Body of pancreas (tissue), 4 donors: Measurements from ENCODE around the gene BPTF. TPM values are rescaled to one million over a fixed set of nuclear protein-coding genes. Genes with fewer than 3 reads are reported as not detected.
"Not testable (repeated sequence)": the region's sequence is repeated elsewhere in the genome, so short reads cannot be mapped to it uniquely, and the experiment has no call there.

Source experiments
- ATAC-seq: fragments of 150-250 bp; one replicate; pipeline ENCODE4 v1.9.1; 2016
- DNase-seq, 4 donors: peaks; one replicate each; pipeline ENCODE4 v3.0.0-alpha.2; 2019
- H3K27ac ChIP-seq, 4 donors: fragments of 200-600 bp; sonication (generic); 1 replicate in 3 of 4; 2 replicates in 1 of 4; pipeline versions ENCODE4 v1.5.1 to v1.6.1; 2016 to 2019; ENCODE audit warnings: mild to moderate bottlenecking in 1 of 4, mixed read lengths in 1 of 4, moderate library complexity in 1 of 4
- H3K27me3 ChIP-seq, 2 donors: fragments of 200-600 bp; sonication (generic); one replicate each; pipeline ENCODE4 v1.6.0; 2016; ENCODE audit warnings: mild to moderate bottlenecking in 1 of 2
- H3K36me3 ChIP-seq, 2 donors: fragments of 200-600 bp; sonication (generic); replicated peaks in 1 of 2; 2 replicates each; pipeline ENCODE4 v1.5.1; 2016; ENCODE audit warnings: low read depth in 2 of 2; ENCODE audit not compliant: insufficient read depth in 1 of 2
- H3K4me1 ChIP-seq: fragments of 200-600 bp; sonication (generic); one replicate; pipeline ENCODE4 v1.6.0; 2016
- H3K4me3 ChIP-seq, 2 donors: fragments of 200-600 bp; sonication (generic); 1 replicate in 1 of 2; 2 replicates in 1 of 2; pipeline ENCODE4 v1.5.1; 2016 to 2019
- H3K9me3 ChIP-seq, 3 donors: fragments of 200-600 bp; sonication (generic); 1 replicate in 2 of 3; 2 replicates in 1 of 3; pipeline ENCODE4 v1.5.1; 2016
- POLR2A ChIP-seq, 3 donors: fragments of 450-650 bp; IDR thresholded peaks; one replicate each; pipeline ENCODE4 v1.6.1; 2016; ENCODE audit warnings: antibody characterized with exemption in 3 of 3, mild to moderate bottlenecking in 2 of 3
- WGBS, 2 donors: methylation state at CpG; one replicate each; pipeline ENCODE4 v1.1.5; 2017; 5-methylcytosine and 5-hydroxymethylcytosine counted together
- intact Hi-C: fragments of 100-400 bp; cut with DNase I; formaldehyde crosslinking; loops from one replicate; pipeline ENCODE4 v1.15.1; 2023
- total RNA-seq, 2 donors: library from RNA; depleted of rRNA; stranded (reverse); fragments of >200 nt; gene quantifications; one replicate each; pipeline ENCODE4 v1.1.0, GENCODE V29; 2016
- TF ChIP-seq, protein P1 (sequence below), 7 experiments: fragments of 450-650 bp in 4 of 7; fragments of 200-600 bp in 3 of 7; sonication (generic) in 3 of 7; IDR thresholded peaks; one replicate each; pipeline ENCODE4 v1.5.1; 2016 to 2019; ENCODE audit warnings: antibody characterized with exemption in 7 of 7

Gene BPTF
- total RNA-seq, 2 donors from 2014 or later, result 44.6 to 74.5 TPM

DNA sequence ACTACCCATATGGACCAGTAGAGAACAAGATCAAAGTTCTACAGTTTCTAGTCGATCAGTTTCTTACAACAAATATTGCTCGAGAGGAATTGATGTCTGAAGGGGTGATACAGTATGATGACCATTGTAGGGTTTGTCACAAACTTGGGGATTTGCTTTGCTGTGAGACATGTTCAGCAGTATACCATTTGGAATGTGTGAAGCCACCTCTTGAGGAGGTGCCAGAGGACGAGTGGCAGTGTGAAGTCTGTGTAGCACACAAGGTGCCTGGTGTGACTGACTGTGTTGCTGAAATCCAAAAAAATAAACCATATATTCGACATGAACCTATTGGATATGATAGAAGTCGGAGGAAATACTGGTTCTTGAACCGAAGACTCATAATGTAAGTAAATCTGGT, 29.1 kb downstream of the BPTF start:
- ATAC-seq (no peak), DNase-seq (no peak)
- peaks cover 0 to 6% of the 10 kb centered on the region in 2 donors for H3K36me3 ChIP-seq
- peaks cover 12% of the 10 kb centered on the region for H3K4me1 ChIP-seq
- no peak overlapping the region for H3K4me3 ChIP-seq
- no peaks in the 10 kb centered on the region for H3K9me3 ChIP-seq
- no peak overlapping the region for H3K27ac ChIP-seq
- H3K27me3 ChIP-seq, result no peaks in the 10 kb centered on the region
- intact Hi-C loops, result no loop called here
- TF ChIP-seq, protein P1, sequence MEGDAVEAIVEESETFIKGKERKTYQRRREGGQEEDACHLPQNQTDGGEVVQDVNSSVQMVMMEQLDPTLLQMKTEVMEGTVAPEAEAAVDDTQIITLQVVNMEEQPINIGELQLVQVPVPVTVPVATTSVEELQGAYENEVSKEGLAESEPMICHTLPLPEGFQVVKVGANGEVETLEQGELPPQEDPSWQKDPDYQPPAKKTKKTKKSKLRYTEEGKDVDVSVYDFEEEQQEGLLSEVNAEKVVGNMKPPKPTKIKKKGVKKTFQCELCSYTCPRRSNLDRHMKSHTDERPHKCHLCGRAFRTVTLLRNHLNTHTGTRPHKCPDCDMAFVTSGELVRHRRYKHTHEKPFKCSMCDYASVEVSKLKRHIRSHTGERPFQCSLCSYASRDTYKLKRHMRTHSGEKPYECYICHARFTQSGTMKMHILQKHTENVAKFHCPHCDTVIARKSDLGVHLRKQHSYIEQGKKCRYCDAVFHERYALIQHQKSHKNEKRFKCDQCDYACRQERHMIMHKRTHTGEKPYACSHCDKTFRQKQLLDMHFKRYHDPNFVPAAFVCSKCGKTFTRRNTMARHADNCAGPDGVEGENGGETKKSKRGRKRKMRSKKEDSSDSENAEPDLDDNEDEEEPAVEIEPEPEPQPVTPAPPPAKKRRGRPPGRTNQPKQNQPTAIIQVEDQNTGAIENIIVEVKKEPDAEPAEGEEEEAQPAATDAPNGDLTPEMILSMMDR (IDR thresholded peaks at IDR 0.05), result no peak
- WGBS, 2 donors, result 88 to 92% methylated on average over 6 of the region's 6 CpGs

- DNase-seq (no peak), ATAC-seq (no peak)
- TF ChIP-seq, protein P1 (IDR thresholded peaks at IDR 0.05), result no peak
- TF ChIP-seq POLR2A (IDR thresholded peaks at IDR 0.05), result no peak
- Histone ChIP-seq H3K27me3 (no peaks in the 10 kb centered on the region), H3K9me3 (no peaks in the 10 kb centered on the region), H3K4me1 (peaks cover 17% of the 10 kb centered on the region), H3K4me3 (no peak overlapping the region), H3K36me3 (peaks cover 0 to 6% of the 10 kb centered on the region in 2 donors), H3K27ac (no peak overlapping the region)
- intact Hi-C loops, result no loop called here
- 66 to 77% methylated on average over 11 of the region's 11 CpGs for WGBS, 2 donors
Measured at GRCh38 chr17:67855504-67856324, 30.4 kb downstream of the BPTF start.

DNA sequence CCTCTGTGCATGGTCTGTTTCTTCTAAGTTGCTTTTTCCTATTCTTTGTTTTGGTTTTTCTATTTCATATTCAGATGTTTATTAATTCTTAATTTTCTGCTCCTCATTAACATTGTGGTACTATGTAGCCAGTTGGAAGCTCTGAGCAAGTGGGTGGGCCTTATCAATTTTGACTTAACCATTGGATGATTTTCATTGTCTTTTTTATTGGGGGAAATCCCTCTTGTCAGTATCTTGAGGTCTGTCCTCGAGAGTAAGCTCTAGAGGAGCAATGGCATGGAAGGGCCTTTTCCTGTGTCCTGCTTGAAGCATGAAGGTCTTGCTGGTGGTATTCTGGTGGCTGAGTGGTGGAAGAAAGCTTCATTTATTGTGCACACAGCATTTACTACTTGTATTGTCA, 31.1 kb downstream of the BPTF start:
- intact Hi-C loops, DNase-seq, H3K36me3 ChIP-seq, H3K27ac ChIP-seq, H3K9me3 ChIP-seq, ATAC-seq, H3K4me3 ChIP-seq, H3K27me3 ChIP-seq: not testable (repeated sequence)
- WGBS, 2 donors, result 38 to 67% methylated on average over 1 of the region's 1 CpG
- H3K4me1 ChIP-seq, result peaks cover 14% of the 10 kb centered on the region

DNA sequence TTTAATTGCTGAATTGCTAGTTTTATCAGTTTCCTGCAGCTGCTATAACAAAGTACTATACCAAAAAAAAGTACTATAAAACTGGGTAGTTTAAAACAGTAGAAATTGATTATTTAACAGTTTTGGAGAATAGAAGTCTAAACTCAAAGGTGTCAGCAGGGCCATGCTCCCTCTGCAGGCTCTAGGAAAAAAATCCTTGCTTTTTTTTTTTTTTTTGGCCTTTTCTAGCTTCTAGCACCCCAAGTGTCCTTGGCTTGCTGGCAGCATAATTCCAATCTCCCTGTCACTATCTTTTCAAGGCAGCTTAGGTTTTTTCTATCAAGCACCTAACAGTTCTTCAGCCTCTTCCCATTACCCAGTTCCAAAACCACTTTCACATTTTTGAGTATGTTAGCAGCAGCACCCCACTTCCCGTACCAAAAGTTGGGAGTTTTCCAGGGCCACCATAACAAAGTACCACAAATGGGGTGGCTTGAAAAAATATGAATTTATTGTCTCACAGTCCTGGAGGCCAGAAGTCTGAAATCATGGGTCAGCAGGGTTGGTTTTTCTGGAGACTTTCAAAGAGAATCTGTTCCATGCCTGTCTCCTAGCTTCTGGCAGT, 37.4 kb downstream of the BPTF start:
- Histone ChIP-seq H3K27ac (no peak overlapping the region), H3K4me3 (no peak overlapping the region), H3K36me3 (no peaks in the 10 kb centered on the region), H3K4me1 (peaks cover 21% of the 10 kb centered on the region), H3K27me3 (no peaks in the 10 kb centered on the region), H3K9me3 (no peaks in the 10 kb centered on the region)
- ATAC-seq (no peak), DNase-seq (no peak)
- TF ChIP-seq, protein P1 (IDR thresholded peaks at IDR 0.05), result no peak
- TF ChIP-seq POLR2A (IDR thresholded peaks at IDR 0.05), result no peak
- WGBS, 2 donors, result 90 to 100% methylated on average over 1 of the region's 1 CpG
- intact Hi-C loops, result no loop called here

DNA sequence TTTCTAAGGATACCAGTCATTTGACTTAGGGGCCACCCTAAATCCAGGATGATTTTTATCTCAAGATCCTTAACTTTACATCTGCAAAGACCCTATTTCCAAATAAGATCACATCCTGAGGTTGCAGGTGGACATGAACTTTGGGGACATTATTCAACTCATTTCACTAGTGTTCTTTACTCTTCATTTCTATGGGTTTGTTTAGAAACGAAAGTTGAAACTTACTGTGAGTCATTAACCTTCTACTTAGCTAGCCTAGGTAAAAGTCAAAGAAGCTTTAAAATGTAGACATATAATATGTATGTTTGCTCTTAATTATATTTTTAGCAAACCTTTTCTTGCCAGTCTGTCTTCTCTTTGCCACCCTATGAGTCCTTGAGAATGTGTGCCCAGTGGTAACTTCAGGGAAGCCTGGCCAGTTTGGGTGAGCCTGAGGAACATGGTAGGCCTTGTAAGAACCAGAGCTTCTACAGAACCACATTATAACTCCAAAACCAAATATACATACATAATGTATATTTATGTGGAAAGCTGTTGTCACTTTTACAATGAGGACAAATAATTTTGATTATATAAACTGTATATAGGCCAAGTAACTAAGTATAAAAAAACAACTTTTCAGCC, 38.4 kb downstream of the BPTF start:
- Histone ChIP-seq H3K27ac (no peak overlapping the region), H3K27me3 (no peaks in the 10 kb centered on the region), H3K9me3 (no peaks in the 10 kb centered on the region), H3K4me3 (no peak overlapping the region), H3K36me3 (no peaks in the 10 kb centered on the region), H3K4me1 (peaks cover 21% of the 10 kb centered on the region)
- intact Hi-C loops, result no loop called here
- TF ChIP-seq, protein P1 (IDR thresholded peaks at IDR 0.05), result no peak
- no peak for TF ChIP-seq POLR2A (IDR thresholded peaks at IDR 0.05)
- DNase-seq, result no peak
- no peak for ATAC-seq
- 77 to 88% methylated on average over 1 of the region's 1 CpG for WGBS, 2 donors
